H1 (cell line): ENCODE measurements around the gene SFXN1. TPM values are rescaled to one million over a fixed set of nuclear protein-coding genes. Genes with fewer than 3 reads are reported as not detected.

ENCODE experiments used
- BCL11A ChIP-seq, 2 experiments: IDR thresholded peaks; one replicate each; pipeline ENCODE4 v1.6.1; 2011; ENCODE audit warnings: low read depth in 2 of 2, low read length in 2 of 2, mild to moderate bottlenecking in 2 of 2
- FOSL1 ChIP-seq: IDR thresholded peaks from 2 replicates; pipeline ENCODE4 v1.6.1; 2011; ENCODE audit warnings: mild to moderate bottlenecking, low read depth, low read length, moderate library complexity; ENCODE audit not compliant: insufficient read depth
- polyA plus RNA-seq, 7 experiments: library from polyadenylated mRNA; depleted of rRNA in 3 of 7; stranded (reverse) in 5 of 7; unstranded in 2 of 7; fragments of >200 nt in 5 of 7; fragments of 200-250 nt in 2 of 7; gene quantifications; 1 replicate in 5 of 7; 2 replicates in 1 of 7; 4 replicates in 1 of 7; pipeline versions ENCODE4 v1.2.1 to v1.2.3, GENCODE V29; 2011 to 2013; ENCODE audit warnings: missing spikeins in 2 of 7, mixed read lengths in 2 of 7
- total RNA-seq: library from RNA; stranded (reverse); fragmentation: NEBNext Ultra II Directional; extraction: Animal tissue kit (Norgen Biotek cat#: 25700); gene quantifications from 2 replicates; pipeline ENCODE4 v1.2.1, GENCODE V29; 2021

The SFXN1 gene
- total and polyA plus RNA-seq, 2 of the 8 experiments (the other 6 are each of a cell fraction or from before 2014, with no cell fraction given) = 72.7 to 97.6 TPM

DNA sequence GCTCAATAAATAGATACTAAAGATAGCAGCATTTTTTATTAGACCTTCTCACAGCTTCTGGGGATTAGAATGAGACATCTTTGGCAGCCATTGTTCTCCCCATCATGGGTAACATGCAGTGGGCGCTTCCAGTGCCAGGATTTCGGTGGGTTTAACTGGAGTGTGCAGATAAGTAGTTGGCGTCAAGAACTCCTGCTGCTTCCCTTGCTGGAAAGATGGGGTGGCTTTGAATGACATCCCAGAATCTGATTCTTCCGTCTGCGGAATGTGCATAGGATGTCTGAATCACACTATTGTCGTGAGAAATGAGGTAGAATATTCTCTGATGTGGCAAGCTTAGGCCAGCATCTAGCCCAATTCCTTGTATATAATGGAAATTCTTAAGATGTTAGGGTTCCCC is 7.3 kb downstream of the SFXN1 start (continued):
- no peak for TF ChIP-seq FOSL1
- TF ChIP-seq BCL11A (IDR thresholded peaks at IDR 0.05; ENCODE audit: low read depth in 2 of 2, low read length in 2 of 2) = no peak
